Left cardiac atrium (tissue), 4 donors: ENCODE data around the gene VAMP2. TPM values are rescaled to one million over a fixed set of nuclear protein-coding genes. Genes with fewer than 3 reads are reported as not detected.
"Not testable (repeated sequence)": the region's sequence is repeated elsewhere in the genome, so short reads cannot be mapped to it uniquely, and the experiment has no call there.

Experiments
- ATAC-seq, 2 donors: fragments of 200-7000 bp; cut with Tn5 transposase; one replicate each; pipeline ENCODE4 v1.9.1; 2020; ENCODE audit warnings: mild to moderate bottlenecking in 2 of 2, moderate library complexity in 2 of 2
- DNase-seq: peaks from one replicate; pipeline ENCODE4 v3.0.0-alpha.2; 2020
- intact Hi-C, 2 donors: fragments of 100-400 bp; cut with DNase I; formaldehyde crosslinking; loops; one replicate each; pipeline versions ENCODE4 v1.14.1 to v1.15.1; 2022 to 2023
- total RNA-seq, 2 donors: library from RNA; stranded (reverse); fragmentation: NEBNext Ultra II Directional; extraction: Animal tissue kit (Norgen Biotek cat#: 25700); gene quantifications; one replicate each; pipeline ENCODE4 v1.2.1, GENCODE V29; 2021
- donor health status: DM: no; HTN: yes; CAD: no.
- donor health status: DM: no; HTN: yes; CAD: no; lungs with severe emphysema.
- donor health status: DM: yes; HTN: yes; CAD: no.
- donor health status: Dilated cardiomyopathy.

Gene VAMP2
- total RNA-seq, 2 donors from 2014 or later: 59.1 to 72.3 TPM

DNA sequence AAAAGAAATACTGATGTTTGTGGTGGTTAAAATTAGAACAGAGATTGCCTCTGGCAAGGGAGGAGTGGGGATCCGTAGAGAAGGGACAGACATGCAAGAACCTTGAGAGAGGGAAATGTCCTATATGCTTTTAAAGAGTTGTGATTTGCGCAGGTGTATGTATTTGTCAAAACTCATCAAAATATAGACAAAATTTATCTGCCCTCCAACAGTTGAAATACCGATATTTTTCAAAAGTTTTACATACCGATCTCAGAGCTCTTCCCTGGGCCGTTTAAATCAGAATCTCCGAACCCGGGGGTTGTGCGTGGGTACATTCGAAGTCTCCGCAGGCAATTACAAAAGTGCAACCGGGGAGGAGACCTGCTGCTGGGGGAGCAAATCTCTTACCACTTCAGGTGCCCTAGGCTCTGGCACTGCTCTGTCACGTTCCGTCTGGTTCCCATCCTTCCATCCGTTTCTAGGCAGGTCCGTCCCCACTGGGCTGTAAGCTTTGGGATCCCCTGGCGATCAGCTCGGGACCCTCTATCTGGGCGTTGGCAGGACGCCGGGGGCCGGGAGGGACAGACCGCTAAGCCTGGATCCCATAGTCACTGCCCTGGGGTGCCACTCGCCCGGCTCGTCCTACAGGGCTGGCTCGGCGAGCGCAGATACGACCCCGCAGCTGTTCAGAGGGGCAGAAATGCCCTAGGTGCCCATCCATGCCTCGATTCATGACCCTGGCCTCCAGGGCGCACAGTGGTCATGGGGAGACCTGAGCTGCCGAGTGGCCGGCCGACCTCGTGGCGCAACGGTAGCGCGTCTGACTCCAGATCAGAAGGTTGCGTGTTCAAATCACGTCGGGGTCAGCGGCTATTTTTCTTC, 23.1 kb upstream of the VAMP2 start:
- intact Hi-C loops: loop anchor here (1.0 to 2.0 kb wide), 2 partner anchors 37 to 67 kb away; no protein-coding TSS in a partner anchor
- peak; percentile 84 for DNase-seq
- peak; percentile 37 to 48 for ATAC-seq

GRCh38 chr17:8176998-8177731, 14.4 kb upstream of the VAMP2 start:
- DNase-seq: no peak
- intact Hi-C loops: no loop called here
- ATAC-seq: no peak

DNA sequence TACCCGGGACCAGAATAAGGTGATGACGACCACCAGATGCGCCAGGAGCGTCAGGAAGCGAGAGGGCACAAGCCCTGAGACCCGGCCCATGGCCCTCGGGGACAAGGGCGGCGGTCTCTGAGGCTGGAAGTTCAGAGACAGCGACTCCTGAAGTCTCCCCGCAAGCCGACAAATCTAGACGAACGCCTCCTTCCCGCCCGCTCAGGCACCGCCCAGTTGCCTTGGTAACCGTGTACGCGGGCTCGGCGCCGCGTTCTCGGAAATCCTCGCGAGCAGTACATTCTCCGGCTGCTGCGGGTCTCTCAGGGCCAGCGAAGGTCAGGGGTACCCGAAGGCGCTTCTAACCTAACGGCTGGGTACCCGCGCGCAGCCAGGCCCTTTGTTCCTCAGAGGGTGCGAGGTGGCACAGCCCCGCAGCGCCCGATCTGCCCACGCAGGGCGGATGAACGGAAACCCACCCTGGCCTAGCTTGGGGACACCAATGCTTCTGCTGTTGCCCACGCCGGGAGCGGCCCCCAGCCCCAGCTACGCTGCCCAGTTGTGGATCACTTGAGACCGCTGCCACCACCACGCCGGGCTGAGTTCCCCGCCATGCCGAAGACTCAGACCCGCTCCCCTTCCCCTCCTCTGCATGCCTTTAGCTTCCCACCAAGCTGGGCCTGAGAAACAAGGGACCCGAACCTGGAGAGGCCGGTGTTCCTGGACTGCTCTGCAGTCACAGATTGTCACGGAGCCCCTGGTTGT, 13.6 kb upstream of the VAMP2 start, which contains the start of gene TMEM107:
Gene TMEM107, minus strand, starts transcription at position 184 of the 744 bp plus-strand sequence. Its CDS starts 94 bp downstream, at position 90.
- peak; percentile 91 for DNase-seq
- peak; percentile 83 to 88 for ATAC-seq
- intact Hi-C loops: no loop called here

- ATAC-seq: peak; percentile 5 to 10
- intact Hi-C loops: no loop called here
- no peak for DNase-seq
Observed at GRCh38 chr17:8175795-8176196, 13.0 kb upstream of the VAMP2 start.

DNA sequence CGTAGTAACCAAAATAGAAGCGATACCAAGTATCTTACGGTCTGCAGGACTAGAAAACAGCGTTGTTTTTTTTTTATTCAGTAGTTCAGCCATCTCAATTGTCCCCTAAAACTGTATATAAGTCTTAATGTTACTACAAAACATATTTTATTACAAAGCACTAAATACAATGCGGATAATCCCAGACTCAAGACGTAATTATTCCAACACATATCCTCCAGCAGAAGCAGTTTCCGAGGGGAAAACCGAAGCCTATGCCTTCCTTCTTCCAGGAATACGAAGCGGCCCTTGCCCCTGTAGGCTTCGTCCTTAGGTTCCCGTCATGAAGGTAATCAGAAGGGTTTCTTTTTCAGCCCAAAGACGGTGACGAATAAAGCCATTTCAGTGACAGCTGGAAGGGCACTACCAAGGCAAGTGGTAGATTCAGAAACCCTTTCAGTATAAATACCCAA, 11.1 kb upstream of the VAMP2 start:
- DNase-seq (no peak), ATAC-seq (no peak)
- intact Hi-C loops: no loop called here

GRCh38 chr17:8173056-8173870, 10.5 kb upstream of the VAMP2 start:
- DNase-seq: peak; percentile 78
- peak; percentile 84 to 91 for ATAC-seq
- intact Hi-C loops: no loop called here

DNA sequence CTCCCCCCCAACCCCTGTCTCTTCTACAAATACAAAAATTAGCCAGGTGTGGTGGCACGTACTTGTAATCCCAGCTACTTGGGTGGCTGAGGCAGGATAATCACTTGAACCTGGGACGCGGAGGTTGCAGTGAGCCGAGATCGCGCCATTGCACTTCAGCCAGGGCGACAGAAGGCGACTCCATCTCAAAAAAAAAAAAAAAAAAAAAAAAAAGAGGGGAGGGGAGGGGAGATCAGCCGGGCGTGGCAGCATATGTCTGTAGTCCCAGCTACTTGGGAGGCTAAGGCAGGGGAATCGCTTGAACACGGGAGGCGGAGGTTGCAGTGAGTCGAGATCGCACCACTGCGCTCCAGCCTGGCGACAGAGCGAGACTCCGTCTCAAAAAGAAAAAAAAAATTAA, 7.4 kb upstream of the VAMP2 start:
- DNase-seq, intact Hi-C loops, ATAC-seq: not testable (repeated sequence)

DNA sequence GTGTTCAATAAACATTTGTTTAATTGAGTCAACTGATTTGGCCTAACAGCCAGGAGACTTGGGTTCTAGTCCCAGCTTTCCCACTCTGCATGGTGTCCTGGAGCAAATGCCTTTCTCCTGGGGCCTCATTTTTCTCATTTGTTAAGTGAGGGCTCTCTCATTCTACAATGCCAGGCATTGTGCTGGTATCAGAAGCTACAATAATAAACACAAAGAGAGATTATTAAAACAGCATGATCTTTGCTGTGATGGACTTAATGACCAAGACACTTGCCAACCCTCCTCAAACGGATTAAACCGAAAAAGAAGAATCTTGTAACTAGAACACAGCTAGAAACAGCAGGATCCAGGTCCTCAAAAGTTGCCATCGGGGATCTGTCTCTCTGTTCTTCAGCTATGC, 4.8 kb upstream of the VAMP2 start:
- intact Hi-C loops: no loop called here
- ATAC-seq: no peak

GRCh38 chr17:8166731-8167130, 4.0 kb upstream of the VAMP2 start:
- ATAC-seq (no peak), DNase-seq (no peak)
- intact Hi-C loops: no loop called here

More for the DNA sequence above, 4.8 kb upstream of the VAMP2 start:
- DNase-seq: no peak

- intact Hi-C loops: no loop called here
Observed at GRCh38 chr17:8164815-8165131, 2.0 kb upstream of the VAMP2 start.

GRCh38 chr17:8163978-8164814, 1.4 kb upstream of the VAMP2 start:
- peak; percentile 87 for DNase-seq
- peak; percentile 82 to 84 for ATAC-seq
- intact Hi-C loops: no loop called here

More at GRCh38 chr17:8164815-8165131, 2.0 kb upstream of the VAMP2 start:
- DNase-seq (no peak), ATAC-seq (no peak)

GRCh38 chr17:8162997-8163977, 539 bp upstream of the VAMP2 start:
- peak; percentile 2 to 3 for ATAC-seq
- intact Hi-C loops: no loop called here
- DNase-seq: no peak

DNA sequence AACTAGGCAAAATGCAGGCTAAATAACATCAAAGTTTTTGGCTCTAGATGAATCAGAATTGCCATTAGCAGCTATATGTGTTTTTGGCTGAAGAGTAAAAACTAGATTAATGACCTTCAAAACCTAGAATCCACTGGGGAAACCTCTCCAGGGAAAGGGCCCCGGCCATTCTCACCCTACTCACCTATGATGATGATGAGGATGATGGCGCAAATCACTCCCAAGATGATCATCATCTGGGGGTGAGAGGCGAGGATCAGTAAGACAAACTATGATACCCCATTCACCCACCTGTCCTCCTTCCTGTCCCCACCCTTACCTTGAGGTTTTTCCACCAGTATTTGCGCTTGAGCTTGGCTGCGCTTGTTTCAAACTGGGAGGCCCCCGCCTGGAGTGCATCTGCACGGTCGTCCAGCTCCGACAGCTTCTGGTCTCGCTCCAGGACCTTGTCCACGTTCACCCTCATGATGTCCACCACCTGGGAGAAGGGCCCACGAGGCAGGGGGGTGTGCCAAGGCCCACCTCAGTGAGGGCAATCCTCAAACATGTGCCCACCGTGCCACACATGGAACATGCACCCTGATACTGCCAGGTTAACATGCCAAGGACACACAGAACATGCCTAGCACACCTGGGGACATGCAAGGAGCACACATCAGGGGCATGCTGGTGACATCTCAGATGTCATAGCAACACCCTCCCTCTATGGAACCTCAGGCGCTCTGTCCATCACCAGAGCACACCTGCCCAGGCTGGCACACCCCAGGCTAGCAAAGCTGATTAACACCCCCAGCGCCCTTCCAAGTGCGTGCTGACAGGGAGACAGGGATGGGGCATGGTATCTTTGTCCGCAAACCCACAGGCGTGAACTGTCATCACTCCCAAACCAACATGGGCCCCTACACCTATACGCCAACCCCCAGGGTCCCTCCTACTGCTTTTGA, 1.2 kb downstream of the VAMP2 start:
- intact Hi-C loops: no loop called here
- DNase-seq (no peak), ATAC-seq (peak in 1 of 2 donors; percentile 1)

DNA sequence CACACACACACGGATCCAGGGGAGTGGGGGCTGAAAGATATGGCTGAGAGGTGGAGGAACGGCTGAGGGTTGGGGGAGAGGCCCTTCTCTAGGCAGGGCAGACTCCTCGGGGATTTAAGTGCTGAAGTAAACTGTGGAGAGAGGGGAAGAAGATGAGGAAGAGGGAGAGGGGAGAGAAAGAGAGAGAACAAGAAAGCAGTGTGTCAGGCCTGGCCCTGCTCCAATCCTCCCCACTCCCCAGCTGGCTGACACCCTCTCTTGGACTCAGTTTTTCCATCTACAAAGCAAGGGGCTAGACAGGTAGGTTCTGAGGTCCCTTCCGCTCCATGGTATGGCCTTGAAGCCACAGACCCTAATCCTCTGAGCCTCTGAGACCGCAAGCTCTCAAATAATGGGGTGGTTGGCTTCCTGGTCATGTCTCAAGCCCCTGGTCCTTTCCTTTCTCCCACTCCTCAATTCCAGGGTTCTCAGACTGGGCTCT, 2.0 kb downstream of the VAMP2 start:
- ATAC-seq (no peak), DNase-seq (no peak)
- intact Hi-C loops: no loop called here

DNA sequence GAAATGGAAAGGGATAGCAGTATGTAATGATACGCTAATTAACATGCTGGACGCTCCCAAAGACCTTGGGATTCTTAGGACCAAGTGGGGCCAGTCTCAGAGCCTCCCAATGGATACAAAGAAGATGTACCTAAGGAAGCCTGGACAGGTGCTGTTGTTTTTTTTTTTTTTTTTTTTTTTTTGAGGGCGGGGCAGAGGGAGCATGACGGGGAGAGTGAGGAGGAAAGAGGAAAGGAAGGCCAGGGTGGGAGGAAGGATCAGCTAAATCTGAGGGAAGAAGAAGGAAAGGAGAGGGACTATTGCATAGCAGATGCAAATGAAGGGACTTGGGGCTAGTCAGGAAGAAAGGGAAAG, 2.5 kb downstream of the VAMP2 start:
- ATAC-seq (no peak), DNase-seq (peak; percentile 12)
- intact Hi-C loops: no loop called here
